H1 (cell line): ENCODE results near the gene LRRC56. TPM values are rescaled to one million over a fixed set of nuclear protein-coding genes. Genes with fewer than 3 reads are reported as not detected.

Source experiments
- CTCF ChIA-PET: fragments of 300-600 bp; sonication (Branson Sonifier 250); formaldehyde crosslinking; loops from one replicate; lab custom pipeline; 2021; ENCODE audit not compliant: partially characterized antibody; lab: Charles Lee
- POLR2A ChIA-PET: fragments of 300-600 bp; sonication (Branson Sonifier 250); formaldehyde crosslinking; loops from one replicate; lab custom pipeline; 2021; ENCODE audit warnings: inconsistent platforms; ENCODE audit not compliant: partially characterized antibody; lab: Charles Lee
- DNase-seq, 2 experiments: peaks; one replicate each; pipeline versions ENCODE4 v3.0.0 to v3.0.0-alpha.2; 2010 to 2022; ENCODE audit warnings: low spot score in 2 of 2, low read depth in 1 of 2, mixed read lengths in 1 of 2
- FAIRE-seq: peaks from 2 replicates; lab custom pipeline; 2011; peaks lifted over from hg19 to GRCh38; lab: Jason Lieb, UNC
- H2AFZ ChIP-seq: 2 replicates; pipeline ENCODE4 v1.8.1; 2012; ENCODE audit warnings: low read length, inconsistent platforms
- H2AK5ac ChIP-seq: 2 replicates; pipeline ENCODE4 v1.6.1; 2013; ENCODE audit warnings: low read depth, low read length
- H2BK120ac ChIP-seq: replicated peaks from 2 replicates; pipeline ENCODE3; 2013; ENCODE audit warnings: low read depth, low read length, inconsistent platforms
- H2BK12ac ChIP-seq: 2 replicates; pipeline ENCODE4 v1.6.1; 2013; ENCODE audit warnings: low read depth, low read length
- H2BK15ac ChIP-seq: 2 replicates; pipeline ENCODE4 v1.6.1; 2013; ENCODE audit warnings: low read length
- H2BK20ac ChIP-seq: 2 replicates; pipeline ENCODE4 v1.6.1; 2013; ENCODE audit warnings: low read length
- H2BK5ac ChIP-seq: 2 replicates; pipeline ENCODE4 v1.6.1; 2013; ENCODE audit warnings: low read depth, low read length
- H3K14ac ChIP-seq: 2 replicates; pipeline ENCODE4 v1.6.1; 2013; ENCODE audit warnings: inconsistent platforms; ENCODE audit not compliant: insufficient read length
- H3K18ac ChIP-seq: 2 replicates; pipeline ENCODE4 v1.6.1; 2013; ENCODE audit warnings: low read length; ENCODE audit errors: extremely low read depth
- H3K23ac ChIP-seq: 2 replicates; pipeline ENCODE4 v1.6.1; 2013; ENCODE audit warnings: inconsistent platforms; ENCODE audit not compliant: insufficient read length
- H3K23me2 ChIP-seq: 2 replicates; pipeline ENCODE4 v1.6.1; 2013; ENCODE audit warnings: low read depth, low read length
- H3K27ac ChIP-seq: 2 replicates; pipeline ENCODE4 v1.6.1; 2011; ENCODE audit warnings: low read depth, low read length, inconsistent platforms
- H3K27me3 ChIP-seq, 4 experiments: replicated peaks in 1 of 4; 1 replicate in 1 of 4; 2 replicates in 3 of 4; pipeline versions ENCODE4 v1.6.1 to v1.8.1; 2011 to 2013; ENCODE audit warnings: low read length in 3 of 4, mild to moderate bottlenecking in 3 of 4, inconsistent platforms in 2 of 4, mixed read lengths in 2 of 4, moderate library complexity in 1 of 4; ENCODE audit not compliant: control insufficient read depth in 3 of 4, insufficient read depth in 3 of 4; ENCODE audit errors: extremely low read depth in 1 of 4
- H3K36me3 ChIP-seq, 4 experiments: 2 replicates each; pipeline versions ENCODE4 v1.6.1 to v1.8.1; 2011 to 2013; ENCODE audit warnings: mild to moderate bottlenecking in 4 of 4, low read length in 3 of 4, moderate library complexity in 2 of 4, control low read depth in 1 of 4, inconsistent platforms in 1 of 4; ENCODE audit not compliant: insufficient read depth in 4 of 4, control insufficient read depth in 2 of 4
- H3K4ac ChIP-seq: replicated peaks from 2 replicates; pipeline ENCODE3; 2013; ENCODE audit warnings: low read length, low read depth, mixed read lengths, inconsistent platforms; ENCODE audit not compliant: insufficient read length
- H3K4me1 ChIP-seq, 4 experiments: replicated peaks in 1 of 4; 1 replicate in 1 of 4; 2 replicates in 3 of 4; pipeline versions ENCODE4 v1.6.1 to v1.8.1; 2011 to 2013; ENCODE audit warnings: low read length in 3 of 4, inconsistent platforms in 2 of 4, mixed read lengths in 1 of 4; ENCODE audit not compliant: insufficient read depth in 4 of 4, control insufficient read depth in 3 of 4
- H3K4me2 ChIP-seq, 2 experiments: 2 replicates each; pipeline versions ENCODE4 v1.6.1 to v1.8.1; 2011 to 2013; ENCODE audit warnings: low read depth in 2 of 2, low read length in 2 of 2, control low read depth in 1 of 2, inconsistent platforms in 1 of 2, mild to moderate bottlenecking in 1 of 2; ENCODE audit not compliant: insufficient read depth in 1 of 2
- H3K4me3 ChIP-seq, 4 experiments: fragments of 200-600, 300-600 bp in 1 of 4; sonication (generic), shearing (Covaris generic), sonication (Bioruptor Twin) in 1 of 4; 2 replicates each; pipeline versions ENCODE4 v1.5.1 to v1.8.1; 2011 to 2016; ENCODE audit warnings: low read length in 4 of 4, low read depth in 3 of 4, control low read depth in 2 of 4, inconsistent platforms in 2 of 4, mild to moderate bottlenecking in 2 of 4, mixed read lengths in 1 of 4, moderate library complexity in 1 of 4; ENCODE audit not compliant: insufficient read depth in 2 of 4; ENCODE audit errors: extremely low read depth in 1 of 4
- H3K56ac ChIP-seq: replicated peaks from 2 replicates; pipeline ENCODE3; 2013; ENCODE audit warnings: low read depth, mild to moderate bottlenecking, mixed read lengths, low read length, inconsistent platforms; ENCODE audit not compliant: insufficient read length
- H3K79me1 ChIP-seq: 2 replicates; pipeline ENCODE4 v1.6.1; 2013; ENCODE audit warnings: low read depth, low read length, control low read depth
- H3K79me2 ChIP-seq, 2 experiments: 2 replicates each; pipeline versions ENCODE4 v1.6.1 to v1.8.1; 2012 to 2013; ENCODE audit warnings: low read length in 2 of 2, mild to moderate bottlenecking in 2 of 2, inconsistent platforms in 1 of 2; ENCODE audit not compliant: insufficient read depth in 2 of 2, control insufficient read depth in 1 of 2
- H3K9ac ChIP-seq, 4 experiments: replicated peaks in 1 of 4; 1 replicate in 1 of 4; 2 replicates in 3 of 4; pipeline versions ENCODE4 v1.6.1 to v1.8.1; 2011 to 2013; ENCODE audit warnings: low read depth in 3 of 4, low read length in 3 of 4, control low read depth in 2 of 4, mild to moderate bottlenecking in 2 of 4, moderate library complexity in 2 of 4, inconsistent platforms in 1 of 4; ENCODE audit errors: extremely low read depth in 1 of 4
- H3K9me3 ChIP-seq, 2 experiments: 2 replicates each; pipeline versions ENCODE4 v1.6.1 to v1.8.1; 2012 to 2013; ENCODE audit warnings: mild to moderate bottlenecking in 2 of 2, moderate library complexity in 2 of 2, control low read depth in 1 of 2, inconsistent platforms in 1 of 2, low read depth in 1 of 2, low read length in 1 of 2, mixed read lengths in 1 of 2; ENCODE audit not compliant: insufficient read depth in 2 of 2
- H4K20me1 ChIP-seq, 2 experiments: replicated peaks in 1 of 2; 2 replicates each; pipeline versions ENCODE3 to v1.8.1; 2011 to 2013; ENCODE audit warnings: inconsistent platforms in 2 of 2, low read length in 2 of 2, mild to moderate bottlenecking in 1 of 2; ENCODE audit not compliant: insufficient read depth in 2 of 2, control insufficient read depth in 1 of 2
- H4K5ac ChIP-seq: 2 replicates; pipeline ENCODE4 v1.6.1; 2013; ENCODE audit warnings: low read length, low read depth, mixed read lengths, inconsistent platforms; ENCODE audit not compliant: insufficient read length
- H4K8ac ChIP-seq: 2 replicates; pipeline ENCODE4 v1.8.0; 2013; ENCODE audit warnings: mild to moderate bottlenecking, moderate library complexity, low read length, inconsistent platforms; ENCODE audit not compliant: insufficient read depth; ENCODE audit errors: extremely low read depth
- H4K91ac ChIP-seq: replicated peaks from 2 replicates; pipeline ENCODE3; 2013; ENCODE audit warnings: low read length, mixed read lengths, inconsistent platforms; ENCODE audit not compliant: insufficient read length
- KDM4A ChIP-seq: IDR thresholded peaks from one replicate; pipeline ENCODE4 v1.7.1; 2012; ENCODE audit warnings: low read depth, mild to moderate bottlenecking, moderate library complexity, low read length, inconsistent platforms; ENCODE audit not compliant: severe bottlenecking
- MAX ChIP-seq: IDR thresholded peaks from 2 replicates; pipeline ENCODE4 v1.6.1; 2012; ENCODE audit warnings: inconsistent platforms
- RXRA ChIP-seq: IDR thresholded peaks from 2 replicates; pipeline ENCODE4 v1.6.1; 2011; ENCODE audit warnings: low read depth, mild to moderate bottlenecking, low read length, moderate library complexity; ENCODE audit not compliant: insufficient read depth
- WGBS, 2 experiments: shearing (Covaris generic) in 1 of 2; methylation state at CpG; one replicate each; pipeline versions ENCODE4 v1.1.6 to v1.1.7; 2013 to 2015; ENCODE audit warnings: low lambda C conversion rate in 2 of 2, mixed read lengths in 2 of 2, inconsistent platforms in 1 of 2, low coverage in 1 of 2, missing lambda C conversion rate in 1 of 2; ENCODE audit not compliant: insufficient replicate concordance in 2 of 2, insufficient coverage in 1 of 2, insufficient read length in 1 of 2; ENCODE audit errors: extremely low coverage in 1 of 2, missing lambda C conversion rate in 1 of 2; 5-methylcytosine and 5-hydroxymethylcytosine counted together
- polyA plus RNA-seq, 7 experiments: library from polyadenylated mRNA; depleted of rRNA in 3 of 7; stranded (reverse) in 5 of 7; unstranded in 2 of 7; fragments of >200 nt in 5 of 7; fragments of 200-250 nt in 2 of 7; gene quantifications; 1 replicate in 5 of 7; 2 replicates in 1 of 7; 4 replicates in 1 of 7; pipeline versions ENCODE4 v1.2.1 to v1.2.3, GENCODE V29; 2011 to 2013; ENCODE audit warnings: missing spikeins in 2 of 7, mixed read lengths in 2 of 7
- total RNA-seq: library from RNA; stranded (reverse); fragmentation: NEBNext Ultra II Directional; extraction: Animal tissue kit (Norgen Biotek cat#: 25700); gene quantifications from 2 replicates; pipeline ENCODE4 v1.2.1, GENCODE V29; 2021

Gene LRRC56
- total and polyA plus RNA-seq, 2 of the 8 experiments (the other 6 are each of a cell fraction or from before 2014, with no cell fraction given), result 0.94 to 1.9 TPM

DNA sequence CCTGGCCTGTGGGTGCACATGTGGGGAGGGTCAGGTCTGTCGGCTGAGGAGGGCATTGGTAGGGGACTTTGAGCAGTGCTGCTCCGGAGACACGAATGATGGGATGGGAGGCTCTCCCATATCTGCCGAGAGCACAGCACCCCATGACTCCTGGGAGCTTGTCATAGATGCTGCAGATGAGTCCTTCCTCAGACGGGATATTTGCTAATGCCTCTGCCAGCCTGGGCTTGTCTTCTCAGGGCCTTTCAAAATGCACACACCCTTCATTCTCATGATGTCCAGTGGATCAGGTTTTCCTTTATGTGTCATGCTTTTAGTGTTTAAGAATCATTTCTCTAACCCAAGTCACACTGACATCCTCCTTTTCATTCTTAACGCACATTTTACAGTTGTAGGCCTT lies 22.2 kb upstream of the LRRC56 start:
- no peak for TF ChIP-seq RXRA
- TF ChIP-seq MAX, result no peak
- no peak for TF ChIP-seq KDM4A
- H3K4me2 ChIP-seq, result no peak overlapping the region
- POLR2A ChIA-PET, result interaction anchor here (1.0 kb wide), 1 partner anchor 11 kb away, joined by 3 read pairs; no protein-coding TSS in a partner anchor

More for the DNA sequence above, 22.2 kb upstream of the LRRC56 start:
- no peaks in the 10 kb centered on the region for H3K23me2 ChIP-seq
- H3K14ac ChIP-seq, result no peak overlapping the region
- CTCF ChIA-PET, result interaction anchor here (1.7 kb wide), 1 partner anchor 14 kb away, joined by 3 read pairs; no protein-coding TSS in a partner anchor
- H3K27me3 ChIP-seq, result 0 out of 7 replicates have a peak, but pooled peaks cover 0 to 3% (median 0%) of the 10 kb centered on the region in 4 experiments
- H2BK120ac ChIP-seq, result no peak overlapping the region
- peaks cover 0 to 2% of the 10 kb centered on the region in 2 experiments for H4K20me1 ChIP-seq
- no peaks in the 10 kb centered on the region for H3K36me3 ChIP-seq
- H3K79me2 ChIP-seq, result no peaks in the 10 kb centered on the region
- H3K4ac ChIP-seq, result no peak overlapping the region
- no peaks in the 10 kb centered on the region for H3K4me1 ChIP-seq
- H4K5ac ChIP-seq, result no peak overlapping the region
- no peak overlapping the region for H2BK12ac ChIP-seq
- no peak overlapping the region for H3K27ac ChIP-seq
- H3K9ac ChIP-seq, result no peak overlapping the region
- H3K56ac ChIP-seq, result no peak overlapping the region
- H2BK5ac ChIP-seq, result no peak overlapping the region
- 89% methylated on average over 6 of the region's 6 CpGs; no CpG with 5 or more reads in 1 of the 2 experiments for WGBS, 2 experiments
- no peak overlapping the region for H2BK20ac ChIP-seq
- no peak overlapping the region for H3K18ac ChIP-seq
- H4K91ac ChIP-seq, result no peak overlapping the region
- H3K9me3 ChIP-seq, result peaks cover 4 to 14% of the 10 kb centered on the region in 2 experiments; a peak in 1 of 4 replicates
- no peaks in the 10 kb centered on the region; the same call in 1 of the 2 replicates for H3K79me1 ChIP-seq
- no peak overlapping the region for H3K4me3 ChIP-seq
- no peak overlapping the region for H2AK5ac ChIP-seq
- DNase-seq (no peak), FAIRE-seq (no peak)
- H2BK15ac ChIP-seq, result no peak overlapping the region
- H3K23ac ChIP-seq, result no peak overlapping the region
- H2AFZ ChIP-seq, result no peak overlapping the region
- no peak overlapping the region for H4K8ac ChIP-seq
